HEK293T (cell line): ENCODE results near the gene PLXDC1.

ENCODE experiments used
- ARNT ChIP-seq: fragments of 450-650 bp; IDR thresholded peaks from 2 replicates; pipeline ENCODE4 v1.6.1; 2017; ENCODE audit warnings: mild to moderate bottlenecking
- BHLHE40 ChIP-seq: fragments of 450-650 bp; IDR thresholded peaks from 2 replicates; pipeline ENCODE4 v1.6.1; 2016; ENCODE audit warnings: mild to moderate bottlenecking, moderate library complexity, borderline replicate concordance
- FOXA1 ChIP-seq: fragments of 450-650 bp; IDR thresholded peaks from 2 replicates; pipeline ENCODE4 v1.6.1; 2016; ENCODE audit warnings: mild to moderate bottlenecking
- FOXK2 ChIP-seq: fragments of 450-650 bp; IDR thresholded peaks from 2 replicates; pipeline ENCODE4 v1.6.1; 2016; ENCODE audit warnings: mild to moderate bottlenecking
- HDGF ChIP-seq: fragments of 450-650 bp; IDR thresholded peaks from 2 replicates; pipeline ENCODE4 v1.6.1; 2017; ENCODE audit warnings: antibody characterized with exemption, borderline replicate concordance
- NFRKB ChIP-seq: fragments of 450-650 bp; IDR thresholded peaks from 2 replicates; pipeline ENCODE4 v1.6.1; 2016; ENCODE audit warnings: mild to moderate bottlenecking, moderate library complexity
- SP1 ChIP-seq: fragments of 450-650 bp; IDR thresholded peaks from 2 replicates; pipeline ENCODE4 v1.6.1; 2017
- SUZ12 ChIP-seq: fragments of 450-650 bp; IDR thresholded peaks from 2 replicates; pipeline ENCODE4 v1.6.1; 2016; ENCODE audit warnings: mild to moderate bottlenecking
- TF ChIP-seq, protein P1 (sequence below): fragments of 450-650 bp; IDR thresholded peaks from 2 replicates; pipeline ENCODE4 v1.6.1; 2016

DNA sequence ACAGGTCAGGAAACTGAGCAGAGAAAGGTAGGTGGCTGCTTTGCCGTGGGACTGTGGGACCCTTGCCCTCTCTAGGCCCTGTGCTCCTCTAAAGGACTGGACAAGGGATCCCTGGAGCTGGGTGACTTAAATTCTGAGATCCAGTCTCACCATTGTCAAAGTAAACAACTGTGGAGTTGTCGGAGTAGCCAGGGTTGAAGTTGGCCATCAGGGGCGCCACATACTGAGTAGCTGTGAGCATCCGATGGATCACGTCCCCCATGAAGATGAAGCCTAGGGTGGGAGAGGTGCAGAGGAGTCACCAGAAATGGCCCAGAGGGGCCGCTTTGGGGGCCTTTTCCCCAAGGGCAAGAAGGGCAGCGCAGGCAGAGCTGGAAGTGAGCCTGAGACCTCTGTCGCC is 43.5 kb downstream of the PLXDC1 start:
- no peak for TF ChIP-seq BHLHE40
- TF ChIP-seq ARNT, result no peak
- TF ChIP-seq FOXA1, result no peak
- no peak for TF ChIP-seq SP1
- TF ChIP-seq FOXK2, result no peak
- no peak for TF ChIP-seq NFRKB
- no peak for TF ChIP-seq SUZ12
- TF ChIP-seq, protein P1, sequence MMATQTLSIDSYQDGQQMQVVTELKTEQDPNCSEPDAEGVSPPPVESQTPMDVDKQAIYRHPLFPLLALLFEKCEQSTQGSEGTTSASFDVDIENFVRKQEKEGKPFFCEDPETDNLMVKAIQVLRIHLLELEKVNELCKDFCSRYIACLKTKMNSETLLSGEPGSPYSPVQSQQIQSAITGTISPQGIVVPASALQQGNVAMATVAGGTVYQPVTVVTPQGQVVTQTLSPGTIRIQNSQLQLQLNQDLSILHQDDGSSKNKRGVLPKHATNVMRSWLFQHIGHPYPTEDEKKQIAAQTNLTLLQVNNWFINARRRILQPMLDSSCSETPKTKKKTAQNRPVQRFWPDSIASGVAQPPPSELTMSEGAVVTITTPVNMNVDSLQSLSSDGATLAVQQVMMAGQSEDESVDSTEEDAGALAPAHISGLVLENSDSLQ, result no peak
- no peak for TF ChIP-seq HDGF
